Measurements from ENCODE around the gene ATP8B1. TPM values are rescaled to one million over a fixed set of nuclear protein-coding genes. Genes with fewer than 3 reads are reported as not detected.
A peak's percentile ranks its signal among the peaks of the same experiment; 100 is the strongest.

ATP8B1 gene
- total and polyA plus RNA-seq, 2 of the 4 experiments (the other 2 are of a cell fraction) = 64.3 to 136 TPM

DNA sequence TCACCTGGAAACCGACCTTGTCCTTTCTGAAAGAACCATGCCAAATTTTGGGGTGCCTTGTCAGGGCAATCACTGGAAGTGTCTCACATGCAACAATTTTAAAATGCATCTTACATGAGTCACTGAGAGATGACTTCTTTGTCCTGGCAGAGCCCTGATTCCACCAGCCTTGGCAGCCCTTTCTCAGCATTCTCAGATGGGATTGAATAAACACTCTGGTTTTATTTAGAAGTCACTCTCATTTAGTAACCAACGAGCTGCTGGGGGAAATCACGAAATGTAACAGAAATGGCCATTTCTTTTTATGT, 3.8 kb upstream of the ATP8B1 start:
- H3K27me3 ChIP-seq (ENCODE audit: control insufficient read depth, insufficient read depth, low read length) = no peaks in the 10 kb centered on the region
- POLR2A ChIA-PET (ENCODE audit: unreplicated experiment) = no interaction called here
- peak overlapping the region; percentile 98 for H3K4ac ChIP-seq (ENCODE audit: low read depth, low read length)
- peak; percentile 16 for ATAC-seq (ENCODE audit: low read depth)
- H3K4me1 ChIP-seq (ENCODE audit: control insufficient read depth, insufficient read depth, low read length) = peaks cover 12% of the 10 kb centered on the region
- peak; percentile 89 for DNase-seq
- peak overlapping the region; percentile 90 for H3K4me2 ChIP-seq (ENCODE audit: low read depth, low read length)
- H3K23ac ChIP-seq (ENCODE audit: low read depth, low read length) = peak overlapping the region; percentile 99
- CTCF ChIA-PET = interaction anchor here (0.6 to 0.7 kb wide), 2 partner anchors 26 to 105 kb away, joined by 3 to 7 read pairs; no protein-coding TSS in a partner anchor
- peaks cover 16 to 35% of the 10 kb centered on the region in 2 experiments for H3K79me1 ChIP-seq (ENCODE audit: low read depth in 1 of 2, low read length in 2 of 2)
- peak overlapping the region; percentile 83; the same call in 2 of the 3 replicates for H2BK15ac ChIP-seq (ENCODE audit: low read depth, low read length)
- peak; percentile 23; the same call in 1 of the 2 replicates for TF ChIP-seq MAFK (IDR thresholded peaks at IDR 0.05; ENCODE audit: low read depth, low read length)
- TF ChIP-seq BHLHE40 (IDR thresholded peaks at IDR 0.05; ENCODE audit: low read depth, low read length) = peak; percentile 62; the same call in 1 of the 2 replicates
- TF ChIP-seq SMC3 (IDR thresholded peaks at IDR 0.05; ENCODE audit: low read depth, low read length) = no peak
- no peak for TF ChIP-seq RAD21 (IDR thresholded peaks at IDR 0.05; ENCODE audit: low read length)
- no peak for TF ChIP-seq NFE2L2 (IDR thresholded peaks at IDR 0.05; ENCODE audit: low read depth, low read length)
- TF ChIP-seq POLR2A (IDR thresholded peaks at IDR 0.05; ENCODE audit: low read depth, low read length) = no peak
- peak; percentile 60 for TF ChIP-seq FOS (IDR thresholded peaks at IDR 0.05; ENCODE audit: low read depth, low read length)
- intact Hi-C loops (cut with micrococcal nuclease) = loop anchor here (5.0 to 10.0 kb wide), 4 partner anchors 35 to 238 kb away; partner anchors contain the start of gene NEDD4L
- H2AK9ac ChIP-seq (replicated peaks; ENCODE audit: low read depth, low read length, poor library complexity) = no peak overlapping the region
- H4K5ac ChIP-seq (ENCODE audit: low read depth, low read length) = peak overlapping the region; percentile 86
- H3K18ac ChIP-seq (ENCODE audit: low read depth, low read length) = peak overlapping the region; percentile 98
- peak overlapping the region; percentile 97 for H3K56ac ChIP-seq (ENCODE audit: extremely low read depth, insufficient read depth, low read length)
- peak overlapping the region; percentile 65 to 95 for H4K8ac ChIP-seq (ENCODE audit: low read depth in 2 of 2, low read length in 2 of 2)
- in situ Hi-C loops (cut with MboI; ENCODE audit: low sequenced_read_pairs) = no loop called here
- peak overlapping the region; percentile 97 for H2BK120ac ChIP-seq (ENCODE audit: low read depth, low read length)
- peaks cover 2% of the 10 kb centered on the region; the same call in 1 of the 2 replicates for H3K9me3 ChIP-seq (ENCODE audit: control insufficient read depth, insufficient read depth, low read length)
- no TSS peak for BruUV-seq (replicated peaks)
- H2AFZ ChIP-seq (replicated peaks; ENCODE audit: low read length, poor library complexity) = peak overlapping the region; percentile 5
- peak overlapping the region; percentile 61 for H3K9ac ChIP-seq (ENCODE audit: low read depth, low read length)
- peak overlapping the region; percentile 97 for H2BK20ac ChIP-seq (ENCODE audit: low read depth, low read length)
- dilution Hi-C loops (cut with HindIII; ENCODE audit: low sequenced_read_pairs, unreplicated experiment) = no loop called here
- WGBS, 2 experiments (ENCODE audit: extremely low coverage in 2 of 2, insufficient read length in 1 of 2) = no CpG with 5 or more reads among the region's 3 CpGs
- H2BK5ac ChIP-seq (ENCODE audit: low read depth, low read length, poor library complexity, severe bottlenecking) = peak overlapping the region; percentile 99
- H3K14ac ChIP-seq (replicated peaks; ENCODE audit: low read depth, low read length) = peak overlapping the region; percentile 91
- peak overlapping the region; percentile 93 for H2AK5ac ChIP-seq (ENCODE audit: low read depth, low read length)
- H3K27ac ChIP-seq (ENCODE audit: insufficient read depth, low read length) = peak overlapping the region; percentile 97
- H3K4me3 ChIP-seq (ENCODE audit: insufficient read depth, low read depth, low read length) = no peak overlapping the region
- peak overlapping the region; percentile 94 for H4K91ac ChIP-seq (ENCODE audit: insufficient read depth, low read depth, low read length)
- H3K9me1 ChIP-seq (ENCODE audit: insufficient read depth, low read length) = peaks cover 21% of the 10 kb centered on the region
- H4K20me1 ChIP-seq (ENCODE audit: insufficient read depth, low read length) = peaks cover 4% of the 10 kb centered on the region; the same call in 1 of the 2 replicates
- no peaks in the 10 kb centered on the region for H3K36me3 ChIP-seq (ENCODE audit: control insufficient read depth, insufficient read depth, low read length)
